NT2/D1 (cell line): Measurements from ENCODE around the gene PDE4B.

Source experiments
- YY1 ChIP-seq: IDR thresholded peaks from 2 replicates; pipeline ENCODE4 v1.6.1; 2011; ENCODE audit not compliant: insufficient read length, insufficient read depth
- ZNF274 ChIP-seq: IDR thresholded peaks from 2 replicates; pipeline ENCODE4 v1.6.1; 2011; ENCODE audit warnings: mild to moderate bottlenecking, low read depth, low read length

- TF ChIP-seq YY1: no peak
- no peak for TF ChIP-seq ZNF274
Observed at GRCh38 chr1:66267201-66267940, 474.7 kb downstream of the PDE4B start.
